ENCODE results near the gene CSMD2. TPM values are rescaled to one million over a fixed set of nuclear protein-coding genes. Genes with fewer than 3 reads are reported as not detected.

CSMD2 gene
- total RNA-seq, 1 donor from 2014 or later = not detected

DNA sequence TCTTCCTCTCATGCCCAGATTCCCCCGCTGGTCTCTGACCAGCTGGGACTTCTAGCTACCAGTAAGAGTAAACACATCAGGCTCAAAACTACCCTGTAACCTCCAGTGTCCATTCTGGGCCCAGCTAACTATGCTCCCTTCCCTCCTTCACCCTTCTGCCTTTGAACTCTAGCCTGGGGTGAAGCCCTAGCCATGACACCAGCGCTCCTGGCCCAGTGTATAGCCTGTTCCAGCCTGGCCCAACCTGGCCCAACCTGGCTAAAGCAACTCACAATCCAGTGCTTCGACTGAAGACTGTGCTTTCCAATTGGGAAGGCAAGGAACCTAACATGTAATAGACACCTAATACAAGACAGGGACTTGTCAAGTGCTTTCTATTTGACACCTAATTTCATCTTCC is 27.6 kb downstream of the CSMD2 start:
- H3K4me3 Mint-ChIP-seq = no peak overlapping the region
- no peaks in the 10 kb centered on the region for H3K27me3 Mint-ChIP-seq
- H3K36me3 Mint-ChIP-seq (ENCODE audit: low read depth) = no peaks in the 10 kb centered on the region
- intact Hi-C loops (cut with micrococcal nuclease) = no loop called here
- H3K4me1 Mint-ChIP-seq = no peaks in the 10 kb centered on the region
- no peak overlapping the region for H3K27ac Mint-ChIP-seq
- no peaks in the 10 kb centered on the region for H3K9me3 Mint-ChIP-seq
- no peak for DNase-seq

DNA sequence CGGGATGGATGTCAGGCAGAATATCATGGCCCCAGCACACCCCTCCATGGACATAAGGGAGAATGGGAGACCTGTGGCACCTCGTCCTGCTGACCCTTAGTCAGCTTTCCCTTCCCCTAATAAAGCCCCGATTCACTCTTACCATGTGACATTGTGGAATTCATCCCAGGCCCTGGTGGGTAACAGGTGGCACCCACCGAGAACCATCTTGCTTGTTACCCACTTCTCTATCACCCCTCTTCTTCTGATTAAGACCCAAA is 32.9 kb downstream of the CSMD2 start:
- H3K27me3 Mint-ChIP-seq = no peaks in the 10 kb centered on the region
- intact Hi-C loops (cut with micrococcal nuclease) = no loop called here
- H3K27ac Mint-ChIP-seq = no peak overlapping the region
- no peaks in the 10 kb centered on the region for H3K4me1 Mint-ChIP-seq
- no peak overlapping the region for H3K4me3 Mint-ChIP-seq
- H3K36me3 Mint-ChIP-seq (ENCODE audit: low read depth) = no peaks in the 10 kb centered on the region
- DNase-seq = no peak
- no peaks in the 10 kb centered on the region for H3K9me3 Mint-ChIP-seq

- H3K9me3 Mint-ChIP-seq = no peaks in the 10 kb centered on the region
- H3K4me1 Mint-ChIP-seq = no peaks in the 10 kb centered on the region
- no peaks in the 10 kb centered on the region for H3K27me3 Mint-ChIP-seq
- H3K27ac Mint-ChIP-seq = no peak overlapping the region
- no peaks in the 10 kb centered on the region for H3K36me3 Mint-ChIP-seq (ENCODE audit: low read depth)
- no peak for DNase-seq
- intact Hi-C loops (cut with micrococcal nuclease) = no loop called here
- no peak overlapping the region for H3K4me3 Mint-ChIP-seq
Measured at GRCh38 chr1:34131396-34132160, 33.5 kb downstream of the CSMD2 start.

DNA sequence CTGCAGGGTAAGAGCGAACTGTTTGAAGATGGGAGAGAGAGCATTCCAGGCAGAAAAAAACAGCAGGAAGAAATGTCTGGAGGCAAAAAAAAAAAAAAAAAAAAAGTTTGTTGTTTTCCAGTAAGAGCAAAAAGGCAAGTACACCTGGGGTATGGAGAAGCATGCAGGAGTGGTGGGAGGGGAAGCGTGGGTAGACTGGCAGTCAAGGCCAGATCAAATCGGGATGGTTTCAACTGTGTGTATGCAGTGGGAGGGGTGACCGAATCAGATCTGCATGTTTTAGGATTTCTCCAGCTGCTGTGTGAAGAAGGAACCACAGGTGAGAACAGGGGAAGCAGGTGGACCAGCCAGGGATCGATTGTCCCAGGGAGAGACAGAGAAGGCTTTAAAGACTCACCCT is 34.7 kb downstream of the CSMD2 start:
- Mint-ChIP-seq H3K36me3 (ENCODE audit: low read depth) (no peaks in the 10 kb centered on the region), H3K27me3 (no peaks in the 10 kb centered on the region), H3K4me3 (no peak overlapping the region), H3K27ac (no peak overlapping the region), H3K4me1 (no peaks in the 10 kb centered on the region), H3K9me3 (no peaks in the 10 kb centered on the region)
- intact Hi-C loops (cut with micrococcal nuclease) = no loop called here
- DNase-seq = no peak

GRCh38 chr1:34129630-34130029 is 35.4 kb downstream of the CSMD2 start:
- no peaks in the 10 kb centered on the region for H3K27me3 Mint-ChIP-seq
- no peaks in the 10 kb centered on the region for H3K9me3 Mint-ChIP-seq
- intact Hi-C loops (cut with micrococcal nuclease) = no loop called here
- H3K27ac Mint-ChIP-seq = no peak overlapping the region
- no peaks in the 10 kb centered on the region for H3K36me3 Mint-ChIP-seq (ENCODE audit: low read depth)
- H3K4me1 Mint-ChIP-seq = no peaks in the 10 kb centered on the region
- no peak for DNase-seq
- H3K4me3 Mint-ChIP-seq = no peak overlapping the region

GRCh38 chr1:34128186-34128889 is 36.7 kb downstream of the CSMD2 start:
- H3K36me3 Mint-ChIP-seq (ENCODE audit: low read depth) = no peaks in the 10 kb centered on the region
- no peaks in the 10 kb centered on the region for H3K4me1 Mint-ChIP-seq
- H3K27me3 Mint-ChIP-seq = no peaks in the 10 kb centered on the region
- intact Hi-C loops (cut with micrococcal nuclease) = no loop called here
- H3K9me3 Mint-ChIP-seq = no peaks in the 10 kb centered on the region
- H3K4me3 Mint-ChIP-seq = no peak overlapping the region
- no peak overlapping the region for H3K27ac Mint-ChIP-seq
- DNase-seq = no peak

GRCh38 chr1:34127006-34128000 is 37.7 kb downstream of the CSMD2 start:
- intact Hi-C loops (cut with micrococcal nuclease) = no loop called here

DNA sequence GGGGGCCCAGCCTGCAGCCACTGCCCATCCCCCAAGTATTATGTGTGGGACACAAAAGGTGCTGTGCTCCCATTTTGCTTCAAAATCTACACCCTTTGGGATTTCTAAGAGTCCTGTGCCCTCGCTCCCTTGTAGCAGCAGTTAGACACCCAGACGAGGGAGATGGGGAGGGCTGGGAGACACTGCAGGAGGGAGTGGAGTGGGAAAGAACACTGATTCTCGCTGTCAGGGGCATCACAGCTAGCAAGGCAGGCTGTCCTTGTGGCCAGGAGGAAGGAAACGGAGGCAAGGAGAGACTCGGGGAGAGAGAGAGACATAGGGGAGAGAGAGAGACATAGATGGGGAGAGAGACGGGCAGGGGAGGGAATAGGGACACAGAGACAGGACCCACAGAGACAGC is 38.5 kb downstream of the CSMD2 start:
- Mint-ChIP-seq H3K27ac (no peak overlapping the region), H3K27me3 (no peaks in the 10 kb centered on the region), H3K9me3 (no peaks in the 10 kb centered on the region), H3K4me1 (no peaks in the 10 kb centered on the region), H3K4me3 (no peak overlapping the region), H3K36me3 (ENCODE audit: low read depth) (no peaks in the 10 kb centered on the region)
- DNase-seq = no peak
- intact Hi-C loops (cut with micrococcal nuclease) = no loop called here

More at GRCh38 chr1:34127006-34128000, 37.7 kb downstream of the CSMD2 start:
- Mint-ChIP-seq H3K4me3 (no peak overlapping the region), H3K36me3 (ENCODE audit: low read depth) (no peaks in the 10 kb centered on the region), H3K27ac (no peak overlapping the region), H3K9me3 (no peaks in the 10 kb centered on the region), H3K27me3 (no peaks in the 10 kb centered on the region), H3K4me1 (no peaks in the 10 kb centered on the region)
- no peak for DNase-seq

GRCh38 chr1:34125721-34126380 is 39.2 kb downstream of the CSMD2 start:
- Mint-ChIP-seq H3K4me3 (no peak overlapping the region), H3K36me3 (ENCODE audit: low read depth) (no peaks in the 10 kb centered on the region), H3K4me1 (no peaks in the 10 kb centered on the region), H3K9me3 (no peaks in the 10 kb centered on the region), H3K27me3 (no peaks in the 10 kb centered on the region), H3K27ac (no peak overlapping the region)
- no peak for DNase-seq
- intact Hi-C loops (cut with micrococcal nuclease) = no loop called here

- intact Hi-C loops (cut with micrococcal nuclease) = no loop called here
- no peak for DNase-seq
- H3K36me3 Mint-ChIP-seq (ENCODE audit: low read depth) = no peaks in the 10 kb centered on the region
- no peak overlapping the region for H3K27ac Mint-ChIP-seq
- no peaks in the 10 kb centered on the region for H3K4me1 Mint-ChIP-seq
- H3K27me3 Mint-ChIP-seq = no peaks in the 10 kb centered on the region
- no peaks in the 10 kb centered on the region for H3K9me3 Mint-ChIP-seq
- no peak overlapping the region for H3K4me3 Mint-ChIP-seq
Measured at GRCh38 chr1:34122080-34122932, 42.7 kb downstream of the CSMD2 start.

DNA sequence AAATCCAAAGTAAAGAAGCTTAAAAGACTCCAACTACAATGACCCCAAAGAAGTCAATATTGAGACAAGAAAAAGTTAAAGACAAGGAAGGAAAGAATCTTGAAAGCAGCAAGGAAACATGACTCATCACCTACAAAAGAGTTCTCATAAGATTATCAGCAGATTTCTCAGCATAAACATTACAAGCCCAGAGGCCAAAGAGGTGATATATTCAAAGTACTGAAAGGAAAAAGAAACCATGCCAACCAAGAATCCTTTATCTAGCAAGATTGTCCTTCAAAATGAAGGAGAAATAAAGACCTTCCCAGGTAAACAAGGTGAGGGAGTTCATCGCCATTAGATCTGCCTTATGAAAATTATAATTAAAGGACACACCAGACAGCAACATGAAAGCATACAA is 49.8 kb downstream of the CSMD2 start:
- Mint-ChIP-seq H3K36me3 (ENCODE audit: low read depth) (no peaks in the 10 kb centered on the region), H3K4me3 (no peak overlapping the region), H3K4me1 (no peaks in the 10 kb centered on the region), H3K27ac (no peak overlapping the region), H3K9me3 (no peaks in the 10 kb centered on the region), H3K27me3 (no peaks in the 10 kb centered on the region)
- no peak for DNase-seq
- intact Hi-C loops (cut with micrococcal nuclease) = no loop called here

- no peaks in the 10 kb centered on the region for H3K36me3 Mint-ChIP-seq (ENCODE audit: low read depth)
- H3K4me1 Mint-ChIP-seq = no peaks in the 10 kb centered on the region
- H3K9me3 Mint-ChIP-seq = no peaks in the 10 kb centered on the region
- H3K4me3 Mint-ChIP-seq = no peak overlapping the region
- no peak overlapping the region for H3K27ac Mint-ChIP-seq
- no peaks in the 10 kb centered on the region for H3K27me3 Mint-ChIP-seq
- intact Hi-C loops (cut with micrococcal nuclease) = no loop called here
- peak; percentile 25 for DNase-seq
Measured at GRCh38 chr1:34113887-34114286, 51.1 kb downstream of the CSMD2 start.

- Mint-ChIP-seq H3K4me1 (no peaks in the 10 kb centered on the region), H3K27ac (no peak overlapping the region), H3K9me3 (no peaks in the 10 kb centered on the region), H3K4me3 (no peak overlapping the region), H3K36me3 (ENCODE audit: low read depth) (no peaks in the 10 kb centered on the region), H3K27me3 (no peaks in the 10 kb centered on the region)
- peak; percentile 13 for DNase-seq
- intact Hi-C loops (cut with micrococcal nuclease) = no loop called here
Measured at GRCh38 chr1:34113362-34113761, 51.7 kb downstream of the CSMD2 start.
